Nephron progenitor cell (in vitro differentiated cells): ENCODE results near the gene GABRG1.

Experiments
- DNase-seq: peaks from one replicate; pipeline ENCODE4 v3.0.0; 2021
- H3K27ac Mint-ChIP-seq: 2 replicates; pipeline ENCODE4 v1.8.0; 2021; ENCODE audit warnings: mild to moderate bottlenecking, moderate library complexity, mixed read lengths
- H3K27me3 Mint-ChIP-seq: 2 replicates; pipeline ENCODE4 v1.8.0; 2021; ENCODE audit warnings: mild to moderate bottlenecking, low read depth, mixed read lengths; ENCODE audit not compliant: poor library complexity
- H3K36me3 Mint-ChIP-seq: 2 replicates; pipeline ENCODE4 v1.8.0; 2021; ENCODE audit warnings: low read depth, mixed read lengths
- H3K4me1 Mint-ChIP-seq: 2 replicates; pipeline ENCODE4 v1.8.0; 2021; ENCODE audit warnings: mixed read lengths
- H3K4me3 Mint-ChIP-seq: 2 replicates; pipeline ENCODE4 v1.8.0; 2021; ENCODE audit warnings: mild to moderate bottlenecking, moderate library complexity, mixed read lengths
- H3K9me3 Mint-ChIP-seq: 2 replicates; pipeline ENCODE4 v1.8.0; 2021; ENCODE audit warnings: mild to moderate bottlenecking, moderate library complexity, mixed read lengths
- CTCF ChIP-seq: fragments of 200-600 bp; sonication (generic); IDR thresholded peaks from 2 replicates; pipeline ENCODE4 v1.5.0; 2021; ENCODE audit warnings: antibody characterized with exemption

Gene GABRG1

GRCh38 chr4:45989775-45990174 lies 134.1 kb downstream of the GABRG1 start:
- H3K27me3 Mint-ChIP-seq: no peaks in the 10 kb centered on the region

GRCh38 chr4:45987858-45988257 lies 136.0 kb downstream of the GABRG1 start:
- TF ChIP-seq CTCF: no peak
- Mint-ChIP-seq H3K9me3 (no peaks in the 10 kb centered on the region), H3K27me3 (no peaks in the 10 kb centered on the region)

More at GRCh38 chr4:45989775-45990174, 134.1 kb downstream of the GABRG1 start:
- no peaks in the 10 kb centered on the region for H3K9me3 Mint-ChIP-seq
- no peak overlapping the region for H3K4me3 Mint-ChIP-seq
- no peak for TF ChIP-seq CTCF
- H3K27ac Mint-ChIP-seq: no peak overlapping the region
- DNase-seq: no peak
- H3K4me1 Mint-ChIP-seq: peaks cover 6% of the 10 kb centered on the region
- H3K36me3 Mint-ChIP-seq: no peaks in the 10 kb centered on the region

More at GRCh38 chr4:45987858-45988257, 136.0 kb downstream of the GABRG1 start:
- Mint-ChIP-seq H3K4me1 (peaks cover 6% of the 10 kb centered on the region), H3K4me3 (no peak overlapping the region), H3K36me3 (no peaks in the 10 kb centered on the region), H3K27ac (no peak overlapping the region)
- DNase-seq: no peak
